Activated T-cell treated with anti-CD3 and anti-CD28 coated beads, Interleukin-2, amount 50 U/mL, for 4 hours (primary cell): ENCODE results near the gene PIP4K2A. TPM values are rescaled to one million over a fixed set of nuclear protein-coding genes. Genes with fewer than 3 reads are reported as not detected.
A peak's percentile ranks its signal among the peaks of the same experiment; 100 is the strongest.
"Not testable (repeated sequence)": the region's sequence is repeated elsewhere in the genome, so short reads cannot be mapped to it uniquely, and the experiment has no call there.

ENCODE experiments used
- ATAC-seq, 2 donors: fragments of 200-7000 bp; cut with Tn5 transposase; one replicate each; pipeline ENCODE4 v1.10.0; 2021
- DNase-seq: peaks from one replicate; pipeline ENCODE4 v3.0.0-alpha.2; 2020
- H3K27me3 Mint-ChIP-seq: one replicate; pipeline ENCODE4 v1.8.0; 2021; ENCODE audit warnings: low read depth, mixed read lengths
- H3K36me3 Mint-ChIP-seq: one replicate; pipeline ENCODE4 v1.8.0; 2022; ENCODE audit warnings: mixed read lengths; ENCODE audit not compliant: insufficient read depth
- H3K4me1 Mint-ChIP-seq: one replicate; pipeline ENCODE4 v1.8.0; 2021; ENCODE audit warnings: low read depth, mixed read lengths
- H3K4me3 Mint-ChIP-seq: one replicate; pipeline ENCODE4 v1.8.0; 2021; ENCODE audit warnings: mild to moderate bottlenecking, moderate library complexity, mixed read lengths
- H3K9me3 Mint-ChIP-seq: one replicate; pipeline ENCODE4 v1.8.0; 2021; ENCODE audit warnings: mixed read lengths
- total RNA-seq, 3 donors: library from RNA; stranded (reverse); gene quantifications; one replicate each; pipeline ENCODE4 v1.2.1, GENCODE V29; 2021

The PIP4K2A gene
- total RNA-seq, 3 donors from 2014 or later, result 64.3 to 79.2 (median 78.1) TPM

- no peak for ATAC-seq
- no peak overlapping the region for H3K4me3 Mint-ChIP-seq
Measured at GRCh38 chr10:22515009-22515408, 199.4 kb downstream of the PIP4K2A start.

GRCh38 chr10:22514414-22514758, 200.0 kb downstream of the PIP4K2A start:
- H3K36me3 Mint-ChIP-seq, H3K9me3 Mint-ChIP-seq, ATAC-seq, H3K4me3 Mint-ChIP-seq, DNase-seq, H3K4me1 Mint-ChIP-seq: not testable (repeated sequence)
- H3K27me3 Mint-ChIP-seq, result peaks cover 31% of the 10 kb centered on the region

More at GRCh38 chr10:22515009-22515408, 199.4 kb downstream of the PIP4K2A start:
- Mint-ChIP-seq H3K36me3 (peaks cover 2% of the 10 kb centered on the region), H3K9me3 (peaks cover 5% of the 10 kb centered on the region), H3K27me3 (peaks cover 31% of the 10 kb centered on the region), H3K4me1 (no peaks in the 10 kb centered on the region)
- DNase-seq, result no peak

- not testable (repeated sequence) for H3K4me3 Mint-ChIP-seq, H3K36me3 Mint-ChIP-seq, DNase-seq, ATAC-seq, H3K4me1 Mint-ChIP-seq, H3K9me3 Mint-ChIP-seq
- peaks cover 34% of the 10 kb centered on the region for H3K27me3 Mint-ChIP-seq
Measured at GRCh38 chr10:22513483-22514413, 200.6 kb downstream of the PIP4K2A start.

- H3K27me3 Mint-ChIP-seq, result peaks cover 39% of the 10 kb centered on the region
- H3K36me3 Mint-ChIP-seq, DNase-seq, H3K4me1 Mint-ChIP-seq, H3K9me3 Mint-ChIP-seq, ATAC-seq, H3K4me3 Mint-ChIP-seq: not testable (repeated sequence)
Measured at GRCh38 chr10:22512015-22512414, 202.4 kb downstream of the PIP4K2A start.

GRCh38 chr10:22508214-22508613, 206.2 kb downstream of the PIP4K2A start:
- not testable (repeated sequence) for H3K9me3 Mint-ChIP-seq, DNase-seq, ATAC-seq, H3K4me3 Mint-ChIP-seq, H3K36me3 Mint-ChIP-seq
- Mint-ChIP-seq H3K27me3 (peaks cover 22% of the 10 kb centered on the region), H3K4me1 (peaks cover 15% of the 10 kb centered on the region)

- peak; percentile 55 for DNase-seq
Measured at GRCh38 chr10:22505911-22506685, 208.3 kb downstream of the PIP4K2A start.

GRCh38 chr10:22504766-22505165, 209.6 kb downstream of the PIP4K2A start:
- Mint-ChIP-seq H3K9me3 (no peaks in the 10 kb centered on the region), H3K4me3 (no peak overlapping the region), H3K4me1 (peaks cover 15% of the 10 kb centered on the region), H3K27me3 (peaks cover 8% of the 10 kb centered on the region), H3K36me3 (peaks cover 3% of the 10 kb centered on the region)
- no peak for ATAC-seq
- DNase-seq, result no peak

More at GRCh38 chr10:22505911-22506685, 208.3 kb downstream of the PIP4K2A start:
- H3K27me3 Mint-ChIP-seq, result peaks cover 8% of the 10 kb centered on the region
- ATAC-seq, result peak; percentile 81 to 96
- peaks cover 15% of the 10 kb centered on the region for H3K4me1 Mint-ChIP-seq
- no peaks in the 10 kb centered on the region for H3K9me3 Mint-ChIP-seq
- peaks cover 3% of the 10 kb centered on the region for H3K36me3 Mint-ChIP-seq
- no peak overlapping the region for H3K4me3 Mint-ChIP-seq

GRCh38 chr10:22503315-22504088, 210.9 kb downstream of the PIP4K2A start:
- no peak for DNase-seq
- Mint-ChIP-seq H3K9me3 (no peaks in the 10 kb centered on the region), H3K4me3 (no peak overlapping the region), H3K36me3 (no peaks in the 10 kb centered on the region), H3K4me1 (peaks cover 15% of the 10 kb centered on the region), H3K27me3 (peaks cover 7% of the 10 kb centered on the region)
- ATAC-seq, result no peak

- Mint-ChIP-seq H3K4me3 (no peak overlapping the region), H3K36me3 (no peaks in the 10 kb centered on the region), H3K4me1 (peaks cover 12% of the 10 kb centered on the region), H3K27me3 (peaks cover 4% of the 10 kb centered on the region), H3K9me3 (no peaks in the 10 kb centered on the region)
- ATAC-seq, result no peak
- no peak for DNase-seq
Measured at GRCh38 chr10:22501863-22502262, 212.5 kb downstream of the PIP4K2A start.

- ATAC-seq (no peak), DNase-seq (no peak)
- H3K36me3 Mint-ChIP-seq, result no peaks in the 10 kb centered on the region
- H3K9me3 Mint-ChIP-seq, result no peaks in the 10 kb centered on the region
- peaks cover 4% of the 10 kb centered on the region for H3K27me3 Mint-ChIP-seq
- peaks cover 8% of the 10 kb centered on the region for H3K4me1 Mint-ChIP-seq
- no peak overlapping the region for H3K4me3 Mint-ChIP-seq
Measured at GRCh38 chr10:22501413-22501812, 213.0 kb downstream of the PIP4K2A start.

GRCh38 chr10:22500656-22501340, 213.6 kb downstream of the PIP4K2A start:
- DNase-seq (no peak), ATAC-seq (no peak)
- peaks cover 4% of the 10 kb centered on the region for H3K27me3 Mint-ChIP-seq
- no peak overlapping the region for H3K4me3 Mint-ChIP-seq
- H3K4me1 Mint-ChIP-seq, result peaks cover 2% of the 10 kb centered on the region
- H3K36me3 Mint-ChIP-seq, result no peaks in the 10 kb centered on the region
- no peaks in the 10 kb centered on the region for H3K9me3 Mint-ChIP-seq

- not testable (repeated sequence) for H3K36me3 Mint-ChIP-seq, H3K9me3 Mint-ChIP-seq, H3K4me1 Mint-ChIP-seq, H3K27me3 Mint-ChIP-seq, H3K4me3 Mint-ChIP-seq, ATAC-seq, DNase-seq
Measured at GRCh38 chr10:22499973-22500372, 214.4 kb downstream of the PIP4K2A start.

GRCh38 chr10:22495396-22495795, 219.0 kb downstream of the PIP4K2A start:
- Mint-ChIP-seq H3K36me3 (no peaks in the 10 kb centered on the region), H3K4me3 (no peak overlapping the region), H3K9me3 (no peaks in the 10 kb centered on the region), H3K27me3 (peaks cover 4% of the 10 kb centered on the region), H3K4me1 (peaks cover 16% of the 10 kb centered on the region)
- DNase-seq (no peak), ATAC-seq (no peak)
